Lower leg skin (tissue), 3 donors: Measurements from ENCODE around the gene HAUS5.

ENCODE experiments used
- POLR2A ChIP-seq, 2 donors: fragments of 450-650 bp; IDR thresholded peaks; one replicate each; pipeline ENCODE4 v1.6.1; 2016 to 2017; ENCODE audit warnings: antibody characterized with exemption in 2 of 2, mild to moderate bottlenecking in 1 of 2, moderate library complexity in 1 of 2
- TF ChIP-seq, protein P1 (sequence below), 3 donors: fragments of 450-650 bp; IDR thresholded peaks; one replicate each; pipeline ENCODE4 v1.5.1; 2016; ENCODE audit warnings: antibody characterized with exemption in 3 of 3, mild to moderate bottlenecking in 3 of 3, moderate library complexity in 2 of 3

DNA sequence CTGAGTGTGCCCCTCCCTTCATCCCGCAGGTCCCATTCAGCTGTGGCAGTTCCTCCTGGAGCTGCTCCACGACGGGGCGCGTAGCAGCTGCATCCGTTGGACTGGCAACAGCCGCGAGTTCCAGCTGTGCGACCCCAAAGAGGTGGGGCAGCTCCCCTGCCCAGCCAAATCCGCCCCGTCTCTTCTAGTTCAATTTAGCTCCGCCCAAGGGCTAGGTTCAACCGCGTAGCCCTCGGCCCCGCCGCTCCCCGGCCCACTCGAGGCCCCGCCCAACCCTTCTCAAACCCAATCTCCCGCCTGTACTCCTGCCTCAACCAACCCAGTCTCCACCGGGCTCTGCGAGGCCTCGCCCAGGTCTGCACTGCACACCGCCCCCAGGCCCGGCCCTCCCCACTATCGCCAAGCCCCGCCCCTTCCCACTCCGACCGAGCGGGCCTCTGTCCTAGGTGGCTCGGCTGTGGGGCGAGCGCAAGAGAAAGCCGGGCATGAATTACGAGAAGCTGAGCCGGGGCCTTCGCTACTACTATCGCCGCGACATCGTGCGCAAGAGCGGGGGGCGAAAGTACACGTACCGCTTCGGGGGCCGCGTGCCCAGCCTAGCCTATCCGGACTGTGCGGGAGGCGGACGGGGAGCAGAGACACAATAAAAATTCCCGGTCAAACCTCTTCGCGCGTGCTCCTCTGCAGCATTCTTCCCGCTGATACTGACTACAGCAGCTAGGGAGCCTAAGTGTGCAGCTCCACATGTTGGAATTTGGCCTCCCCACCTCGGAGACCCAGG lies 31.9 kb downstream of the HAUS5 start:
- TF ChIP-seq POLR2A (IDR thresholded peaks at IDR 0.05): no peak
- TF ChIP-seq, protein P1, sequence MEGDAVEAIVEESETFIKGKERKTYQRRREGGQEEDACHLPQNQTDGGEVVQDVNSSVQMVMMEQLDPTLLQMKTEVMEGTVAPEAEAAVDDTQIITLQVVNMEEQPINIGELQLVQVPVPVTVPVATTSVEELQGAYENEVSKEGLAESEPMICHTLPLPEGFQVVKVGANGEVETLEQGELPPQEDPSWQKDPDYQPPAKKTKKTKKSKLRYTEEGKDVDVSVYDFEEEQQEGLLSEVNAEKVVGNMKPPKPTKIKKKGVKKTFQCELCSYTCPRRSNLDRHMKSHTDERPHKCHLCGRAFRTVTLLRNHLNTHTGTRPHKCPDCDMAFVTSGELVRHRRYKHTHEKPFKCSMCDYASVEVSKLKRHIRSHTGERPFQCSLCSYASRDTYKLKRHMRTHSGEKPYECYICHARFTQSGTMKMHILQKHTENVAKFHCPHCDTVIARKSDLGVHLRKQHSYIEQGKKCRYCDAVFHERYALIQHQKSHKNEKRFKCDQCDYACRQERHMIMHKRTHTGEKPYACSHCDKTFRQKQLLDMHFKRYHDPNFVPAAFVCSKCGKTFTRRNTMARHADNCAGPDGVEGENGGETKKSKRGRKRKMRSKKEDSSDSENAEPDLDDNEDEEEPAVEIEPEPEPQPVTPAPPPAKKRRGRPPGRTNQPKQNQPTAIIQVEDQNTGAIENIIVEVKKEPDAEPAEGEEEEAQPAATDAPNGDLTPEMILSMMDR (IDR thresholded peaks at IDR 0.05): no peak
